Smooth muscle cell (in vitro differentiated cells): ENCODE data around the gene HIP1. TPM values are rescaled to one million over a fixed set of nuclear protein-coding genes. Genes with fewer than 3 reads are reported as not detected.
A peak's percentile ranks its signal among the peaks of the same experiment; 100 is the strongest.

Experiments
- DNase-seq: peaks from one replicate; lab custom pipeline; 2025; ENCODE audit not compliant: unreplicated experiment; lab: John Stamatoyannopoulos, UW
- H2AFZ ChIP-seq: fragments of 200-600 bp; sonication (generic); 2 replicates; pipeline ENCODE4 v1.6.0; 2016; ENCODE audit warnings: antibody characterized with exemption, low read depth, mild to moderate bottlenecking
- H3F3A ChIP-seq: fragments of 200-600 bp; sonication (generic); 2 replicates; pipeline ENCODE4 v1.6.0; 2017; ENCODE audit warnings: antibody characterized with exemption, low read depth
- H3K27ac ChIP-seq: fragments of 200-600 bp; sonication (generic); 2 replicates; pipeline ENCODE4 v1.5.1; 2016; ENCODE audit warnings: low read depth, mild to moderate bottlenecking
- H3K27me3 ChIP-seq: fragments of 200-600 bp; sonication (generic); 2 replicates; pipeline ENCODE4 v1.6.1; 2016; ENCODE audit warnings: low read depth, mild to moderate bottlenecking
- H3K36me3 ChIP-seq: fragments of 200-600 bp; sonication (generic); 2 replicates; pipeline ENCODE4 v1.5.1; 2016; ENCODE audit warnings: low read depth
- H3K4me1 ChIP-seq: fragments of 200-600 bp; sonication (generic); 2 replicates; pipeline ENCODE4 v1.5.1; 2016; ENCODE audit warnings: low read depth
- H3K4me2 ChIP-seq: fragments of 200-600 bp; sonication (generic); 2 replicates; pipeline ENCODE4 v1.6.0; 2016; ENCODE audit warnings: mild to moderate bottlenecking
- H3K4me3 ChIP-seq: fragments of 200-600 bp; sonication (generic); 2 replicates; pipeline ENCODE4 v1.5.1; 2016; ENCODE audit warnings: mild to moderate bottlenecking
- H3K79me2 ChIP-seq: fragments of 200-600 bp; sonication (generic); 2 replicates; pipeline ENCODE4 v1.6.0; 2016; ENCODE audit warnings: low read depth, mild to moderate bottlenecking
- H3K9ac ChIP-seq: fragments of 200-600 bp; sonication (generic); 2 replicates; pipeline ENCODE4 v1.6.0; 2016; ENCODE audit warnings: low read depth
- H3K9me3 ChIP-seq: fragments of 200-600 bp; sonication (generic); replicated peaks from 2 replicates; pipeline ENCODE4 v1.5.1; 2016; ENCODE audit warnings: low read depth
- H4K20me1 ChIP-seq: fragments of 200-600 bp; sonication (generic); 2 replicates; pipeline ENCODE4 v1.6.0; 2016; ENCODE audit warnings: low read depth
- CTCF ChIP-seq: fragments of 200-600 bp; sonication (generic); IDR thresholded peaks from 2 replicates; pipeline ENCODE4 v1.5.1; 2017; ENCODE audit warnings: borderline replicate concordance, mild to moderate bottlenecking, antibody characterized with exemption; ENCODE audit not compliant: insufficient read depth, poor library complexity, severe bottlenecking
- WGBS: methylation state at CpG from one replicate; pipeline ENCODE4 v1.1.7; 2016; ENCODE audit warnings: low lambda C conversion rate; 5-methylcytosine and 5-hydroxymethylcytosine counted together
- polyA plus RNA-seq: library from polyadenylated mRNA; unstranded; fragments of >200 nt; fragmentation: Nextera tagmentation; extraction: Ambion mirVana; gene quantifications from 2 replicates; pipeline ENCODE4 v1.2.1, GENCODE V29; 2016
- total RNA-seq: library from RNA; depleted of rRNA; stranded (reverse); fragments of >200 nt; gene quantifications from 2 replicates; pipeline ENCODE4 v1.2.3, GENCODE V29; 2014

The HIP1 gene
- total and polyA plus RNA-seq, 2 experiments from 2014 or later = 4.7 to 8.4 TPM

- H4K20me1 ChIP-seq = no peaks in the 10 kb centered on the region
- peaks cover 3% of the 10 kb centered on the region for H3K27me3 ChIP-seq
- peak overlapping the region; percentile 94 for H2AFZ ChIP-seq
- H3K9me3 ChIP-seq = no peaks in the 10 kb centered on the region
- peaks cover 14% of the 10 kb centered on the region for H3F3A ChIP-seq
- H3K4me2 ChIP-seq = peak overlapping the region; percentile 99
- no peak for DNase-seq
- TF ChIP-seq CTCF = no peak
- H3K9ac ChIP-seq = peak overlapping the region; percentile 73
- peak overlapping the region; percentile 98 for H3K4me3 ChIP-seq
- no peak overlapping the region for H3K27ac ChIP-seq
- 9% methylated on average over 14 of the region's 18 CpGs for WGBS
- H3K4me1 ChIP-seq = peaks cover 6% of the 10 kb centered on the region
- no peaks in the 10 kb centered on the region for H3K79me2 ChIP-seq
- H3K36me3 ChIP-seq = no peaks in the 10 kb centered on the region
Measured at GRCh38 chr7:75737856-75738603, 711 bp downstream of the HIP1 start.

GRCh38 chr7:75735581-75736350 is 3.0 kb downstream of the HIP1 start:
- H3K4me2 ChIP-seq = no peak overlapping the region
- no peak overlapping the region for H3K9ac ChIP-seq
- H3K27ac ChIP-seq = no peak overlapping the region
- no peak for DNase-seq
- WGBS = 95% methylated on average over 9 of the region's 9 CpGs
- H3K4me3 ChIP-seq = no peak overlapping the region
- no peaks in the 10 kb centered on the region for H3K9me3 ChIP-seq
- peaks cover 16% of the 10 kb centered on the region for H3F3A ChIP-seq
- no peak overlapping the region for H2AFZ ChIP-seq
- peaks cover 6% of the 10 kb centered on the region for H3K4me1 ChIP-seq
- no peak for TF ChIP-seq CTCF
- no peaks in the 10 kb centered on the region for H3K36me3 ChIP-seq
- no peaks in the 10 kb centered on the region for H4K20me1 ChIP-seq
- H3K27me3 ChIP-seq = peaks cover 3% of the 10 kb centered on the region
- no peaks in the 10 kb centered on the region for H3K79me2 ChIP-seq

GRCh38 chr7:75734586-75735458 is 3.9 kb downstream of the HIP1 start:
- no peak for DNase-seq
- Histone ChIP-seq H4K20me1 (no peaks in the 10 kb centered on the region), H3K4me2 (no peak overlapping the region), H3K4me1 (peaks cover 6% of the 10 kb centered on the region), H3K4me3 (no peak overlapping the region), H3K27me3 (peaks cover 3% of the 10 kb centered on the region), H3K9me3 (no peaks in the 10 kb centered on the region), H3K79me2 (no peaks in the 10 kb centered on the region), H2AFZ (no peak overlapping the region), H3K27ac (no peak overlapping the region), H3K36me3 (no peaks in the 10 kb centered on the region), H3K9ac (no peak overlapping the region), H3F3A (peaks cover 7% of the 10 kb centered on the region)
- TF ChIP-seq CTCF = no peak
- 46% methylated on average over 9 of the region's 9 CpGs for WGBS
